GM10847 (cell line): ENCODE data around the gene ZC3H18.

Experiments used
- POLR2A ChIP-seq: IDR thresholded peaks from 2 replicates; pipeline ENCODE4 v1.6.1; 2011; ENCODE audit not compliant: insufficient read length; ENCODE audit errors: extremely low read depth

Gene ZC3H18

DNA sequence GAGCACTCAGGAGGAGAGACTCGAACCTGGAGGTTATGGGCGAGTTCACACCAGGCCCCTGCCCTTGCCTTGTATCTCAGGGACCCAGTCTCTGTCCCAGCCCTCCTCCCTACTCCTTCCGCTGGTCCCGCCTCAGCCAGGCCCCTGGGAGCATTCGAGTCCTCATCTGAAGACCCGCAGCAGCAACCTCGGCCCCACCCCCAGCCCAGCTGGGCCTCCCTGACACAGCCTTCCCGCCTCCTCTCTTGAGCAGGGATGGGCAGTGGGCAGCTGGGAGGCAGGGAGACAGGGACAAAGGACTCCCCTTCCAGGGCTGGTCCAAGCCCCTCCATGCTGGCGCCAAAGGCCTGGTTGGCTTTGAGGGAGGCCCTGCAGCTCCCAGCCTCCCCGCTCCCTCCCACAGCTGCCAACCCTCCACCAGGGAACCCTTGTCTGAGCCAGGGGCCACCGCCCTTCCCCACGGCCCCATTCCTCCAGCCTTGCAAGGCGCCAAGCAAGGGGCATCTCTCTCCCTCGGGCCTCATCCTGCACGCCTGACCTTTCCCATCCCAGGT lies 15.4 kb upstream of the ZC3H18 start:
- TF ChIP-seq POLR2A: no peak

DNA sequence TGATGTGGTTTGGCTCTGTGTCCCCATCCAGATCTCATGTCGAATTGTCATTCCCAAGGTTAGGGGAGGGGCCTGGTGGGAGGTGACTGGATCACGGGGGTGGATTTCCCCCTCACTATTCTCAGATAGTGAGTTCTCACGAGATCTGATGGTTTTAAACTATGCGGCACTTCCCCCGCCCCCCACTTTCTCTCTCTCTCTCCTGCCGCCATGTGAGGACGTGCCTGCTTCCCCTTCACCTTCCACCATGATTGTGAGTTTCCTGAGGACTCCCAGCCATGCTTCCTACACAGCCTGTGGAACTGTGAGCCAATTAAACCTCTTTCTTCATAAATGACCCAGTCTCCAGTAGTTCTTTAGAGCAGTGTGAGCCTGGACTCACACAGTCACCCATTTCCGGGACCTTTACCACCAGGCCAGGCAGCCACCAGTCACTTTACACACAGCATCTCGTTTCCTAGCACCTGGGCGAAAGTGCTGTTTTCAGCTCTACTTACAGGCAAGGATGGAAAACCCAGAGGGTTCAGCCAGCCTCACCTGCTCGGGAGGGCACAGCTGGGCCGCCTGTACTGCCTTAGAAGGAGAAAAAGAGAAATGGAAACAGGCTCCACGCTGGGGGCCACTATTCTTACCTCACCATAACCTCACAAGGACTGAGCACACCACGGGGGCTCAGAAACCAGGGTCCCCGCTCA lies 13.8 kb upstream of the ZC3H18 start:
- TF ChIP-seq POLR2A: no peak

DNA sequence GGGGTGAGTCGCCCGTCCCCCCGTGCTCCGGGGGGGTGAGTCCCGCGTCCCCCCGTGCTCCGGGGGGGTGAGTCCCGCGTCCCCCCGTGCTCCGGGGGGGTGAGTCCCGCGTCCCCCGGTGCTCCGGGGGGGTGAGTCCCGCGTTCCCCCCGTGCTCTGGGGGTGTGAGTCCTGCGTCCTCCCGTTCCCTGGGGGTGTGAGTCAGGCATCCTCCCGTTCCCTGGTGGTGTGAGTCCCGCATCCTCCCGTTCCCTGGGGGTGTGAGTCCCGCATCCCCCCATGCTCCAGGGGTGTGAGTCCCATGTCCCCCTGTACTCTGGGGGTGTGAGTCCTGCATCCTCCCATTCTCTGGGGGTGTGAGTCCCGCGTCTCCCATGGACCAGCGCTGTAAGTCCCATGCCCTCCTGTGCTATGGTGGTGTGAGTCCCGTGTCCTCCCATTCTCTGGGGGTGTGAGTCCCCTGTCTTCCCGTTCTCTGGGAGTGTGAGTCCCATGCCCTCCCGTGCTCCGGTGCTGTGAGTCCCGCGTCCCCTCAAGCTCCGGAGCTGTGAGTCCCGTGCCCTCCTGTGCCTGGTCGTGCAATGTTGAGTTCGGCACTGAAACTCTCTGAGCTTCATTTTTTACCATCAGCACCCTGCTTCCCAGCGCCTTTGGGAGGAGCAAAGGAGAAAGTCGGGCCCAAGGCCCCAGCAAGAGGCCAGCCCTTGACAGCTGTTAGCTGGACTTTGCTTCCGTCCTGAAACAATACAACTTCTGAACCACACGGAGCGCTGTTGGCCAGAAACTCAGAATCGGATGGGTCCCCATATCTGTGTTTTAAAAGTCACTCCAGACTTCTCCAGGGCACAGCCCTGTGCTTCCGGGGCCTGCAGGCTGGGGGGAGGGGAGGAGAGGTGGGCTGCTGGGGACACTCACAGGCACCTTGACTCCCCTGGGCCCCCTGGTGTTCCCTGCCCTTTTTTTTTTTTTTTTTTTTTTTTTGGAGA lies 11.5 kb upstream of the ZC3H18 start:
- no peak for TF ChIP-seq POLR2A

DNA sequence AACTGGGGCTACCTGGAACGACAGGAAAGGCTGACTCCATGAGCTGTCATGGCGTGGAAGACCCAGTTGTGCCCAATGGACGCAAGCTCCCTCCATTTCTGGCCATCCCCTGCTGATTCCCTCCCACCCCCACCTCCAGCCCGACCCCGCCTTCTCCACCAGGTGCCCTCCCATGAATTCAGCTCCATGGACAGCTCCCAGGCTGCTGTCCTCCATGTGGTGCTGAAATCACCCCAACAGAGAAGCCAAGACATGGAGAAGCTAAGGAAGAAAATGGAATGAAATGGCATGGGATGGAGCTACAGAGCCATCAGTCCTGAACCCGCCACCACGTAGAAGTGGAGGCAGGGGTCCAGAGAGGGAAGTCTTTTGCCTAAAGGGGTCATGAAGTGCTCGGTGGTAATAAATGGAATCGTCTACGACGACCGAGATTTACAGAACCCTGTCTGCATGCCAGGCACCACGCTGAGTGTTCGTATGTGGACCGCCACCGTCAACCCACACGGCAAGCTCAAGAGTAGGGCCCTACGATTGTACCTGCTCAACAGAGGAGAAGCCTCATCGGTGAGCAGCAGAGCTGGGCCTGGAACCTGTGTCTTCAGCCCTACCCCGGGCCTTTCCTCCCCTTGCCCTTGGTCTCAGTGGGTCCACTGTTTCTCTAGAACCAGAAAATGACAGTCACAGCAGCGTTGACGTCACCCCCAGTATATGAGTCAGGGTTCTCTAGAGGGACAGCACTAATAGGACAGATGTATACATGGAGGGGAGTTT lies 9.3 kb upstream of the ZC3H18 start:
- TF ChIP-seq POLR2A: no peak

DNA sequence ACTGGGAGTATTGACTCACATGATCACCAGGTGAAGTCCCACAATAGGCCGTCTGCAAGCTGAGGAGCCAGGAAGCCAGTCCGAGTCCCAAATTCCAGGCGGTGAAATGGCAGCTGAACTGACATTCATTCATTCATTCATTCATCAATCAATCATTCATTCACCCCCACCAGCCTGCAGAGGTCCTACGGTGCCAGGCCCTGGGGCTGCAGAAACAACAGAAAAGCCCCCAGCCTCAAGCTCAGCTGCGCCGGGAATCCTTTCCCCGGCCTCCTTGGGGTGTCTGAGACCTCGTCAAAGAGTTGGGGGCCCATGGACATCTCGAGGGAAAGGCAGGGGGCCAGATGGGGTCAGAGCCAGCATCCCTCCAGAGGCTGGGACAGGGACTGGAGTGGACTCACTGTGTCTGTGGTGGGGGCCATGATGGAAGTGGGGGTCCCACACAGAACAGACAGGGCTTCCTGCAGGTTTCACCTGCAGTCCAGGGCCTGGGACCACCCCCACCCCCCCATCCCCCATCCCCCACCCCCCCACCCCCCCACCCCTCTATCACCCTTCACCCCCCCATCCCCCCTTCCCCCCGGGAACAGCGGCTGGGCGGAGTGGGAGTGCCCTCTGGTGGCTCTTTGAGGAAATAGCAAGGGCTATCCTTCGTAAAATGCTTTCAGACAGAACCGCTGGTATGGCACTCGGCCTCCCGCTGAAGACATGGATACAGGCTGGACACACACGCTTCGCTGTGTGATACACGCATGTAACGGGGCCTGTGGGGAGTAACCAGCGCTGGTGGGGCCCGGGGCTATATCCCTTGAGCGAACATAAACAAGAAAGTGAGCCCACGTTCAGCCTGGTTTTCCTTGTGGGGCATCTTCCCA lies 8.5 kb upstream of the ZC3H18 start:
- TF ChIP-seq POLR2A: no peak

DNA sequence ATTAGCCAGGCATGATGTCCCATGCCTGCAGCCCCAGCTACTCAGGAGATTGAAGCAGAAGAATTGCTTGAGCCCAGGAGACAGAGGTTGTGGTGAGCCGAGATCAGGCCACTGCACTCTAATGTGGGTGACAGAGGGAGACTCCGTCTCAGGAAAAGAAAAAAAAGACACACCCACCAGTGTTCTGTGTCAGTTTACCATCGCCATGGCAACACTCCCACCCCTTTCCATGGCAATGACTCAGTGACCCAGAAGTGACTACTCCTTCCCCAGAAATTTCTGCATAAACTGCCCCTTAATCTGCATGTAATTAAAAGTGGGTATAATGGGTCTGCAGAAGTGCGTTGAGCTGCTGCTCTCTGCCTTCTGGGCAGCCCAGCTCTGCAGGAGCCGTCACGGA lies 4.0 kb upstream of the ZC3H18 start:
- no peak for TF ChIP-seq POLR2A

DNA sequence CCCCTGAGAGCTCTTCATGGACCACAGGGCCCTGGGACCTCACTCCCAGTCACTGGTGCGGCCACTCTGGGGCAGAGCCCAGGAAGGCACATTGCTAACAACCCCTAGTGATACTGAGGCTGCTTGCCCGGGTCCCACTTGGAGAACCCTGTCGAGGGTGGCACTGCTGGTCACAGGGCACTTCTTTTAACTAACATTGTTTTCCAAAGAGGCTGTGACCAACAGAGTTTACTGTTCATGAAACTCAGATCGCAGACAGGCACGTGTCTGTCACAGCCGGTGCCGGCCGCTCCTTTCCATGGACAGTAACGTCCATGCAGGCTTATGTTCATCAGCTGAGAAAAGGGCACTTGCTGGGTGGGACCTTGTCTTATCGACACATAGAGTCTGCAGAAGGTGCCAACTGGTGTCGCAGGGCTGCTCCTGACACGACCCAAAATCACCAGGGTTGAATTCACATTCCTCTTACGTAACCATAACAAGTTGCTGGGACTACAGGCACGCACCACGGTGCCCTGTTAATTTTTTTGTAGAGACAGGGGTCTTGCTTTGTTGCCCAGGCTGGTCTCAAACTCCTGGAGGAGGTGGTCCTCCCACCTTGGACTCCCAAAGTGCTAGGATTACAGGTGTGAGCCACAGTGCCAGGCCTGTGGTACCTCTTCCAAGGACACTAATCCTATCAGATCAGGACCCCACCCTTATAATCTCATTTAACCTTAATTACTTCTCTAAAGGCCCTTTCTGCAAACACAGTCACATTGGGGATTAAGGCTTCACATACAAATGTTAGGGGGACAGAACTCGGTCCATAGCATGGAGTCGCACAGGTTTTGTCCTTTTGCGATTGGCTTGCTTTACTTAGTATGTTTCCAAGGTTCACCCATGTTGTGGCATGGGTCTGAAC lies 1.2 kb upstream of the ZC3H18 start:
- no peak for TF ChIP-seq POLR2A

DNA sequence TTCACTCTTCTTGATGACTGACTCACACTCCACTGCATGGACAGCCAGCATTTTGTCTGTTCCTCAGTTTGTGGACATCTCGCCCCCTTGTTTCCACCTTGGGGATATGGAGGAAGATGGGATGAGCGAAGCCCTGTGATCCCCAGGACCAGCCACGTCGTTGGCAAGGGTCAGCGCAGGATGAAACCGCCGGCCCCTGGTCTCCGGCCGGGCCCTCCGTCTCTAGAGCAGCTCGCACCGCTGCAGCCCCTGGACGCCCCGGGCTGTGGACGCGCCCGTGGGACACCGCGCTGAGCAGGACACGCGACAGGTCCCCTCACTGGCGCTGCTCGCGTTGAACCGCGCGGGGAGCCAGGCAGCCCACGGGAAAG lies 604 bp upstream of the ZC3H18 start:
- TF ChIP-seq POLR2A: no peak

DNA sequence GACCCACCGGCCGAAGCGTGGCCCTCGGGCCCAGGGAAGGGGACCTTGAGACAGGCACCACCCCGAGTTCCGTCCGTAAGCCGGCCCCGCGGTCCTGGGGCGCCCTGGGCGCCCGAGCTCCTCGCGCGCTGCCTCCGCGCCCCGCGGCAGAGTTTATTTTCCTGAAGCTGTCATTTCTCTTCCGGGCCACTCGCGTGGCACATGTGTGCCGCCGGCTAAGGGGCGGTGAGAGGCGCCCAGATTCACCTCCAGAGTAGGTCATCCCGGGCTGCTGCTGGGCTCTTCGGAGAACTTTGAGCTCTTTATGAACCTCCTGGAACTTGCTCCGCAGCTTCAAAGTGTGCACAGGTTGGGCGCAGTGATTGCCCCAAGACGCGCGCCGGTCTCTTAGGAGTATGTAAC lies 489 bp downstream of the ZC3H18 start:
- no peak for TF ChIP-seq POLR2A

DNA sequence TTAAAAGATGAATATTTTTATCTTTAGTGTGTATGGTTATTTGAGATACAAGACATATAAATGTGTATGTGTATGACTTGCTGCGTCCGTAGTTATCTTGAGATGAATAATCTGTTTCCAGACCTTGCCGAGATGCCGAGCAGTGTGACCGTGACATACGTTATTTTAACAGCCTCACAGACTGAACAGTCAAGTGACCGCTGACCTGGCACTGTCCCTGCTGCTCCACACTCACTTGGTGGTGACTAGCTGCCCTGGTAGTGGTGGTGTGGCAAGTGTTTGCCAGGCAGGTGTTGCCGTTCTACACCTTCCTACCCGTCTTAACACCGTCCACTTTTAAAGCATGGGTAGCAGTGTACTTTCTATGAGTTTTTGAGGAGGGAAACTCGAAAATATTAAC lies 5.0 kb downstream of the ZC3H18 start:
- no peak for TF ChIP-seq POLR2A

DNA sequence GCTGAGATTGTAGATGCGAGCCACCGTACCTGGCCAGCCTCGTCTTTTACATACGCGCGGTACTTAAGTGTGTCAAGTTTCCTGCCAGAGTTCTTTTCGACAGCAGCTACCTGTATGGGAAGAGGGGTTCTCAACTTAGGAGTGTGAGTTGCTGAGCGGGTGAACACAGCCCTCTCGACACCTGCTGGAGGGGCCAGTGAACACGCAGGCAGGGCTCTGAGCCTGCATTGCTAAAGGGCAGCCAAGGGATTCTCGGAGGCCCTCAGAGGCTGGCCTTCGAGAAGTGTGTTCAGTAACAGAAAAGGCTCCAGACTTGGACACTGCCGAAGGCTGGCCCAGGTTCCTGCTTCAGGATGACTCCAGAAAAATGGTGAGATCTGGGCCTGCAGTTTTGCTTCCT lies 6.1 kb downstream of the ZC3H18 start:
- TF ChIP-seq POLR2A: no peak

DNA sequence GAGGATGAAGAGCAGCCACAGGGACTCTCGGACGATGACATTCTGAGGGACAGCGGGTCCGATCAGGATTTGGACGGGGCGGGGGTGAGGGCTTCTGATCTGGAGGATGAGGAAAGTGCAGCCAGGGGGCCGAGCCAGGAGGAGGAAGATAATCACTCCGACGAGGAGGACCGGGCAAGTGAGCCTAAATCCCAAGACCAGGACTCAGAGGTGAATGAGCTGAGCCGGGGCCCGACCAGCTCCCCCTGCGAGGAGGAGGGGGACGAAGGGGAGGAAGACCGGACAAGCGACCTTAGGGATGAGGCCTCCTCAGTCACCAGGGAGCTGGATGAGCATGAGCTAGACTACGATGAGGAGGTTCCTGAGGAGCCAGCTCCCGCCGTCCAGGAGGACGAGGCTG lies 7.0 kb downstream of the ZC3H18 start:
- TF ChIP-seq POLR2A: no peak

DNA sequence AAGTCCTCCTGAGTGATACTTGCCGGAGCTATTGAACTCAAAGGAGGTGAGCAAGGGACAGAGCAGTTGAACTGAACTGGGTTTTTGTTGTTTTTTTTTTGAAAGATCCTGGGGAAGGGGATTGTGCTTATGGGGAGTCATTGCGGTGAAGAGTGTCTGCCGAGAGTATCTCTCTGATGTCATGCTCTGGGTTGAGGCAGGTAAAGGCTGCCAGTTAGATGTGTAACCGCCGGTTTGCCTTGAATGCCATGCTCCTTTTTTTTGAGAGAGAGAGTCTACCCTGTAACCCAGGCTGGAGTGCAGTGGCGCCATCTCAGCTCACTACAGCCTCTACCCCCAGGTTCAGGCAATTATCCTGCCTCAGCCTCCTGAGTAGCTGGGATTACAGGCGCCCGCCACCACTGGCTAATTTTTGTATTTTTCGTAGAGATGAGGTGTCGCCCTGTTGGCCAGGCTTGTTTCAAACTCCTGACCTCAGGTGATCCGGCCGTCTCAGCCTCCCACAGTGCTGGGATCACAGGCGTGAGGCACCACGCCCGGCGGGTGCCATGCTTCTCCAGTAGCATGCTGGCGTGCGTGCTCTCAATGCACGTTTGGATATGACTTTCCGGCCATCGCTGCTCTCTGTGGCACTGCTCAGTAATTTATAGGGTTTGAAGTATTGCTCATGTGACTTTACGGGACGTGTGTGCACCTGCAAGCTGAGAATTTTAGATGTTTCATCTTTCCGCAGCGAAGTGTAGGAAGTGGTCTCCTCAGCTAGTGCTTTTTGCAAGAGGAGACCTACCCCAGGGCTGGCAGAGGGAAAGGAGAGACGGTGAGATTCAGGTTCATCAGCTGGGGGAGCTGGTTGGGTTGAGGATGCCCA lies 8.5 kb downstream of the ZC3H18 start:
- no peak for TF ChIP-seq POLR2A

DNA sequence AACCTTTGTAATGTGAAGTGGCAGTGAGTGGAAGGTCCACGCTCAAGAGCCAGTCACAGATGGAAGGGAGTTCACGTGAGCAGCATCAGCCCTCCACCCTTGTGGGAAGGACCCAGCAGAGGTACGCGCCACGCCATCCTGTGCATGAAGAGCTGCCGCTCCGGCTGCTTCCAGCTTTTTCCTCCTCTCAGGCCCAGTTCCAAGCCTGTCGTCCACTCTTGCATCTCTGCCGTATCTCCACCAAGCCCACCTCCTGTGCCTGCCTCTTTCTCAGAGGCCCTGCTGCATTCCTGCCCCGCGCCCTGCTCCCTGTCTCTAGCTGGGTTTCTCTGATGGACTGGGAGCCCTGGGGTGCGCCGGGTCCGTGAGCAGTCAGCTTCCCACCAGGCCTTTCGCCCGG lies 10.2 kb downstream of the ZC3H18 start:
- no peak for TF ChIP-seq POLR2A
